GM21717 (cell line): ENCODE data around the gene UVSSA.
"Not testable (repeated sequence)": the region's sequence is repeated elsewhere in the genome, so short reads cannot be mapped to it uniquely, and the experiment has no call there.

Experiments
- ATAC-seq: cut with Tn5 transposase; IDR thresholded peaks from one replicate; pipeline ENCODE4 v1.9.1; 2021; ENCODE audit warnings: mild to moderate bottlenecking, moderate library complexity; ENCODE audit not compliant: unreplicated experiment

The UVSSA gene

GRCh38 chr4:1362521-1362920 is 15.5 kb downstream of the UVSSA start:
- ATAC-seq: no peak

- ATAC-seq: no peak
Measured at GRCh38 chr4:1363513-1363912, 16.5 kb downstream of the UVSSA start.

GRCh38 chr4:1364217-1364616 is 17.2 kb downstream of the UVSSA start:
- no peak for ATAC-seq

DNA sequence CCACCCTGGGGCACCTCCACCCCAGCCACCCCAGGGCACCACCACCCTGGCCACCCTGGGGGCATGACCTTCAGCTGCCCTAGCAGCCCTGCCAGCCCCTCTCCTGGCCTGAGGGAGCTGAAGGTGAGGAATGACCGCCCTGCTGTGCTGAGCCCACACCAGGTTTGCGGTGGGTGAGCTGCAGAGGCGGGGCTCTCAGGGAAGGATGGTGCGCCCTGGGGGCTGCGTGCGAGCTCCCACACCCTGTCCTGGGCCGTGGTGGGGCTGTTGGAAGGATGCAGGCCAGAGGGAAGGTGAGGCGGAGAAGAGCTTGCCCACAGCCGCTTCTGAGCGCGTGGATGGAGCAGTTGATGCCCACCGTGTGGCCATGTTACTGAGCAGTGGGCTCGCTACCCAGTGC is 17.7 kb downstream of the UVSSA start:
- ATAC-seq: no peak

DNA sequence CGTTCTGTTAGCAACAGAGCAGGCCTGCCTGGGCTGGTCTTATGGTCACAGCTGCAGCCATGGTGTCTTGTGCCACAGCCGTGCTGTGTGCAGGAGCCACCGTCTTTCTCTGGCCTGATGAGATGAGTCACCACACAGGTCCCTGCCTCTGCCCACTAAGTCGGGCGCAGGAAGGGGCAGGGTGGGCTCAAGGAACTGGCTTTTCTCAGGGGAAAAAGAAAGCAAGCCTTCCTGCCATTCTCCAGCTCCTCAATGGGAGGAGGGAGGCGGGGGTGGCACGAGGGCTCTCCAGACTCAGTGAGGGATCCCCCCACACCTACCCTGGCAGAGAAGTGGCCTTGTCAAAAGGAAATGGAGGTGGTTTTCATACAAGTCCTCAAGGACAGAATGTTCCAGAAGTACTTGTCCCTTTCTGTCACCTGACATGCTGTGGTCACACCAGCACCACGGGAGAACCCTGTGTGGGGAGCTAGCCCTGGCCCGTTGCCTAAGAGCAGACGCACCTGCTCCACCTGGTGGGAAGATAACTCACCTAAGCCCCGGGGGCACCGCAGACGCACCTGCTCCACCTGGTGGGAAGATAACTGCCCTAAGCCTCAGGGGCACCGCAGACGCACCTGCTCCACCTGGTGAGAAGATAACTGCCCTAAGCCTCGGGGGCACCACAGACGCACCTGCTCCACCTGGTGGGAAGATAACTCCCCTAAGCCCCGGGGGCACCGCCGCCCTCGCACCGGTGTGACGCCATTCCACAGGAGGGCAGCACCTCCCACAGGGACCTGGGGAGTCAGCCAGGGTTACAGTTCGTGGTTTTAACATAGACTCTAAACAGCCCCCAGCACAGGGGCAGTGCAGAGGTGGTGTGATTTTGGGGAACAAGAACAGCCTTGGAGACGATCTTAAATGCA is 18.5 kb downstream of the UVSSA start:
- no peak for ATAC-seq

GRCh38 chr4:1366371-1367229 is 19.6 kb downstream of the UVSSA start:
- no peak for ATAC-seq

DNA sequence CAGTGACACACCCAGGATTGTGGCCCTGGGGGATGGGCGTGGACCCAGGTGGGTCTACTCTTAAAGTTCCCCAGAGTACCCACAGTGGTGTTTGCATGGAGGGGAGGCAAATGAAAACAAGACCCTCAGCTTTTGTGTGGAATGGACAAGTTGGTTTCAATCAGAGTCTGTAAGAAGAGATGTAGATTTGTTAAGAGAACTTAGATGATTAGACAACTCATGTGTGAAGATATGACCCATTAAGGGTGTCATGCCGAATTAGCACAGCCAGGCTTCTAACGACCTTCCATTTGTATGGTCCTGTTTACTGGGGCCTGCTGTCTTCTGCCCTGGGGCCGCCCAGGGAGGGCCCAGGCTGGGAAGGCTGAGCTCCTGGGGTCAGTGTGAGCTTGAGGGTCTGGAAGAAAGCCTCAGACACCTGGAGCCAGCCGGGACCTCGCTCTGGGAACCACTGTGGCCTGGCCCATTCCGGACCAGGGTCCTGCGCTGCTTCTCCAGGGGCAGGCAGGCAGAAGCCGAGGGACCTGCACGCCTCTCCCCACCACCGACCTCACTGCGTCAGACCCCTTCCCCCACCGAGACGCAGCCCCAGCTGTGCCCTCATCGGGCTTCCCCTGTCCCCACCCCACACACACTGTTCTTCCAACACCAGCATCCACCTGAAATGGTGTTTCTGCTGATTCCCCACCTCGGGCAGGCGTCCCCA is 20.4 kb downstream of the UVSSA start:
- ATAC-seq: no peak

DNA sequence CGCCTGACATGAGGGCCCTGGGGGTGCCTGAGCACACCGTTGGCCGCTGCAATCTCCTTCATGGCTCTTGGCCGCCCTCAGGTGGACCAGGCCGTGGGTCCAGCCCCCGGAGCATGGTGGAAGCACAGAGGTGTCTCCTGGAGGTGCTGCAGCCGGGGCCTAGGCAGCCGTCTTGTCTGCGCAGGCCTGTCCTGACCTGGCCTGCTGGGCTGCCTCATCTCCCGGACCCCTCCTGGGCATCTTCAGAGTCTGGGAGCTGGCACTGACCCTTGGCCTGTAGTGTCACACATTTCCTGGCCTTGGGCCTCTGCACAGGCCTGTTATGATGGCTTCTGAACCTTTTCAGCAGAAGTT is 20.9 kb downstream of the UVSSA start:
- no peak for ATAC-seq

GRCh38 chr4:1368421-1369090 is 21.5 kb downstream of the UVSSA start:
- no peak for ATAC-seq

GRCh38 chr4:1369091-1369450 is 22.1 kb downstream of the UVSSA start:
- no peak for ATAC-seq

DNA sequence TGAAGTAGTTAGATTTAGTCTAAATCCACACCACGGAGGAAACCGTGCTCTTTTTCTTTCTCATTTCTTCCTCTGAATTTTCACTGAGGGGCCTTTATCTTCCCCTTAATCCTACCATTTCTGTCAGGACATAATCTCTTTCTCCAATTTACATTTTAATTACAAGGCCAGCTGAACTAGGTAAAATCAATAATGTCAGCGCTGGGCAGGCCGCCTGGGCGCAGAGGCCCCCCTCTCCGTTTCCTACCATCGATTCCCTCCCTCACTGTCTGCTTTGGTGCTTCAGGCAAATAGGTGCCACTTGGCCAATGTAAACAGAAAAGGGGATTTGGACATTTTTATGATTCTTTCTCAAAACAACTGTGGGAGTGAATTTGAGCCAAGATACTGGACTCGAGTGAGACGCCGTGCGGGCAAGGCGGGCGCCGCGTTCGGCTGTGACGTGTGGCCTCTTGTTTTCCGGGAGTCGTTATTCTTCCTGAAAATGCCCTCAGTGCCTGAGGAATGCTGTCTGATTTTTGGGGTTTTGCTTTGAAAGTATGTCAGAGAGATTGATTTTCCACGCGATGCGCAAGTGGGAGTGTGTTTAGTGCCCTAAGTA is 22.6 kb downstream of the UVSSA start:
- ATAC-seq: no peak

GRCh38 chr4:1370321-1371124 is 23.5 kb downstream of the UVSSA start:
- ATAC-seq: no peak

DNA sequence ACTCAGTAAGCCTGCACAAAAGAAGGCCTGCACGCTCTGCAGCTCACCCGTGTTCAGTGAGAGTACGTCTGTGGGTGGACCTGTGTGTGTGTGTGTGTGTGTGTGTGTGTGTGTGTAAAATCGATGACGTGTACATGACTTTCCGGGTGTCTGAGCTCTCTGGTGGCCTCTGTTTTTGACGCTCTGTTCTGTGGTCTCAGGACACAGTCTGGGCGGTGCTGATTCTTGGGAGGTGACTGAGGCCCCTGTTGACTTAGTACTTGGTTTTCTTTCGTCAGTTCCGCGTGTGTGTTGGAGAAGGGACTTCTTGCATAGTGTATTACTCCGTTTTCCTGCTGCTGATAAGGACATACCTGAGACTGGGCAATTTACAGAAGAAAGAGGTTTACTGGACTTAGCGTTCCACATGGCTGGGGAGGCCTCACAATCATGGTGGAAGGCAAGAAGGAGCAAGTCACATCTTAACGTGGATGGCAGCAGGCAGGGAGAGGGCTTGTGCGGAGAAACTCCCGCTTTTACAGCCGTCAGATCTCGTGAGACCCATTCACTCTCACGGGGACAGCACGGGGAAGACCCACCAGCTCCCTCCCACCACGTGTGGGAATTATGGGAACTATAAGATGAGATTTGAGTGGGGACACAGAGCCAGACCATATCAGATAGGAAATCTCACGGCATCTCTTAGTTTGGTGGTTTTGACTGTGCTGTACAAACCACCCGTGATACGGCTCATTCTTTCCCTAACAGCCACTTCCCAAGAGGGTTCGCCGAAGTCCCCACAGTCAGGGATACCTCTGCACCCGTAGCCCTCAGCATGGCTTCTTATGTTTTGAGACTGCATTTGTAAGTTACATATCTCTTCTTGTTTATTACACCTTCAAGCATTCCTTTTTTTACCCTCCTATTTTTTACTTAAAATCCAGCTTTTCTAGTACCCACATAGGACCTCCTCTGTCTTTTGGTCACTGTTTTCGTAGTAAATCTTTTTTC is 24.5 kb downstream of the UVSSA start:
- ATAC-seq: no peak

DNA sequence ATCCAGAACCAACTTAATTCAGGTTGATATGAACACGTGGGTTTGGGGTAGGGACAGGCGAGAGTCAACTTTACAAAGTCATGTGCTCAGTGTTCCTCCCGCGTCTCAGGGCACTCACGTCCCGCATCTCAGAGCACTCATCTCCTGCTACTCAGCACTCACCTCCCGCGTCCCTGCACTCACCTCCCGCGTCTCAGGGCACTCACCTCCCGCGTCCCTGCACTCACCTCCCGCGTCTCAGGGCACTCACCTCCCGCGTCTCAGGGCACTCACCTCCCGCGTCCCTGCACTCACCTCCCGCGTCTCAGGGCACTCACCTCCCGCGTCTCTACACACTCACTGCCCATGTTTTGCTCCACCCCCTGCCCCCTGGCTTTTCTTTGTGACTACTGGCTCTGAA is 25.6 kb downstream of the UVSSA start:
- not testable (repeated sequence) for ATAC-seq

- ATAC-seq: no peak
Measured at GRCh38 chr4:1373892-1374705, 27.1 kb downstream of the UVSSA start.

DNA sequence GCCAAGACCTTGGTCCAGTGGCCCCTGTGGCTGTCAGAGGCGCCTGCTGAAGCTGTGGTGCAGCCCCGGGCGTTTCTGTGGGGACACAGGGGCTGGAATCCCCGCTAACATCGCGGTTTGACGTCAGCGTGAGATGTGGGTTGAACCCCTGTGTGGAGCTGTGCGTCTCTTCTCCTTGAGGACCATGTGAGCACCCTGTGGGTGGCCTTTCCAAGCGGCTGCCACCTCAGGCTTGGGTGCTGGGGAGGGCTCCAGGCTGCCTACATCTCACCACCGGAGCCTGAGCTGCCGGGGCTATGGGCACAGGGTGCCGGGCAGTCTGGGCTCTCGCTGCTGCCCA is 27.7 kb downstream of the UVSSA start:
- ATAC-seq: no peak

DNA sequence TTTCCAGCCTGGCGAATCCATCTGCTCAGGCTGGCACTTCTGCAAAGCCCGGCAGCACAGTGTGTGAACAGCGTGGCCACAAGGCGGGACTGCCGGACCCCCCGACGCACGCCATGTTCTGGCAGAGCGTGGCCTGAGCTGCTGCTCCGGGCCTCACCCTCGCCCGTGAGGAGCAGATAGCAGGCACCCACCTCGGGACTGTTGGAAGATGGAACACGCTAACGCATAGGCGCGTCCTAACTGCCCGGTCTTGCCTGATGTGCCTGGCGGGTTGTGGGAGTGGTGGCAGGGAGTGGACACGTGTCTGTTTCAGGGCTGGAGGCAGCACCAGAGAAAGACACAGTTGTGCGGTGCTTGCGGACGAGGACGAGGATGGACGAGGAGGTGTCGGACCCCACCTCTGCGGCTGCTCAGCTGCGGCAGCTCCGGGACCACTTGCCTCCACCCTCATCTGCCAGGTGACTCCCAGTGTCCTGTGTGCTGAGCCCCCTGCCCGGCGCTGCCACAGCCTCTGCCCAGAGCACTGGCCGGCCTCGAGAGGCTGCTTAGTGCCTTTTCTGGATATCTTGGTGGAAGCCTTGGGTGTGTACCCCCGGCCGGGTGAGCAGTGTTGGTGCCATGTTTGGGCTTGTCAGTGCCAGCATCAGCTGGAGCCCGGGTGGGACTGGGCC is 28.2 kb downstream of the UVSSA start:
- no peak for ATAC-seq
